Retinal pigment epithelial cell (primary cell): Measurements from ENCODE around the gene CPAMD8.

Experiments used
- DNase-seq: peaks from one replicate; pipeline ENCODE4 v3.0.0-alpha.2; 2010; ENCODE audit warnings: low read depth
- H3K4me3 ChIP-seq: 2 replicates; pipeline ENCODE4 v1.5.1; 2011; ENCODE audit warnings: mild to moderate bottlenecking, low read length, control low read depth, moderate library complexity
- TF ChIP-seq, protein P1 (sequence below): conservative IDR thresholded peaks from 2 replicates; pipeline ENCODE4 v1.5.1; 2011; ENCODE audit warnings: low read depth, low read length, control low read depth, inconsistent platforms

Gene CPAMD8

DNA sequence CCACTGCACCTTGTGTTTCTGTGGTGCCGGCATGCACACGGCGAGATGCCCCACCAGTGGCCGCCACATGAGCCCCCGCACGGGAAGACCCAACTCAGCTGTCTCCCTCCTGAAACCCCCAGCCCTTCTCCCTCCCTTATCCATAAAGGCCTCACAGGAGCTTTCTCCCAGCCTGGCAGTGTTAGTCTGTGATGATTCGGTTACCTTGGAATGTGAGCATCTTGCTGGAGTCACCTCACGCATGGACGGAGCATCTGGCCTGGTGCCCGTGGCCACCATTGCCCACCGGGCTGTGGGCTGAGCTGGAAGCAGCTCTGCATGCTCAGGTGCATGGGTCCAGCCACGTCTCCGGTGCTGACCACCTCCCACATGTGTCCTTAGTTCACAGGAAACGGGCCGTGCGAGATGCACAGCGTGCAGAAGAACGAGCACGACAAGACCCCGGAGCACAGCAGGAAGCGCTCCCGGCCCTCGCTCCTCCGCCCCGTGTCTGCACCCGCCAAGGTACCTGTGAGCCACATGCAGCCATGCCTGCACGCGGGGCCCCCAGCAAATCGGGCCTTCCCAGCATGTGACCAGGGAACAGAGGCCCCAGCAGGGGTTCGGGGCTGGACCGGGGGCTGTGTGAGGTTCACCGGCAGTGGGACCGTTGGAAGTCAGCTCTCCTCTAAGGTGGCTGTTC, 175.4 kb downstream of the CPAMD8 start:
- TF ChIP-seq, protein P1, sequence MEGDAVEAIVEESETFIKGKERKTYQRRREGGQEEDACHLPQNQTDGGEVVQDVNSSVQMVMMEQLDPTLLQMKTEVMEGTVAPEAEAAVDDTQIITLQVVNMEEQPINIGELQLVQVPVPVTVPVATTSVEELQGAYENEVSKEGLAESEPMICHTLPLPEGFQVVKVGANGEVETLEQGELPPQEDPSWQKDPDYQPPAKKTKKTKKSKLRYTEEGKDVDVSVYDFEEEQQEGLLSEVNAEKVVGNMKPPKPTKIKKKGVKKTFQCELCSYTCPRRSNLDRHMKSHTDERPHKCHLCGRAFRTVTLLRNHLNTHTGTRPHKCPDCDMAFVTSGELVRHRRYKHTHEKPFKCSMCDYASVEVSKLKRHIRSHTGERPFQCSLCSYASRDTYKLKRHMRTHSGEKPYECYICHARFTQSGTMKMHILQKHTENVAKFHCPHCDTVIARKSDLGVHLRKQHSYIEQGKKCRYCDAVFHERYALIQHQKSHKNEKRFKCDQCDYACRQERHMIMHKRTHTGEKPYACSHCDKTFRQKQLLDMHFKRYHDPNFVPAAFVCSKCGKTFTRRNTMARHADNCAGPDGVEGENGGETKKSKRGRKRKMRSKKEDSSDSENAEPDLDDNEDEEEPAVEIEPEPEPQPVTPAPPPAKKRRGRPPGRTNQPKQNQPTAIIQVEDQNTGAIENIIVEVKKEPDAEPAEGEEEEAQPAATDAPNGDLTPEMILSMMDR = no peak
- no peak for DNase-seq
- no peak overlapping the region for H3K4me3 ChIP-seq

DNA sequence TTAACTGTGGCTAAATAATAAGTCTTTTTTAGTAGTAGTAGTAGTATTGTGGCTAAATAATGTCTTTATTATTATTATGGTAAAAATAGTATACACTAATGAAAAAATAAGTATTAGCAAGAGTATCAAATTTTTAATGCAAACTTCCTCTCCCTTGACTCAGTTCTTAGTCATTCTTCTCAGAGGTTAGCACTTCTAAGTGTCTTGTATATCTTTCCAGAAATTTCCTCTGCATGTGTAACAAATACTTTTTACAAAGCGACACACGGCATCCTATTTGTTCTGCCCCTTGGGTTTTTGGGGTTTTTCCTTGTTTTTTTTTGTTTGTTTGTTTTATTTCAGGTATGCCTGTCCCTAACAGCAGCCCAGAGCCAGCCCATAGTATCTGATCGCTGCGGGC, 176.5 kb downstream of the CPAMD8 start:
- H3K4me3 ChIP-seq = no peak overlapping the region
- TF ChIP-seq, protein P1 = no peak
- DNase-seq = no peak

DNA sequence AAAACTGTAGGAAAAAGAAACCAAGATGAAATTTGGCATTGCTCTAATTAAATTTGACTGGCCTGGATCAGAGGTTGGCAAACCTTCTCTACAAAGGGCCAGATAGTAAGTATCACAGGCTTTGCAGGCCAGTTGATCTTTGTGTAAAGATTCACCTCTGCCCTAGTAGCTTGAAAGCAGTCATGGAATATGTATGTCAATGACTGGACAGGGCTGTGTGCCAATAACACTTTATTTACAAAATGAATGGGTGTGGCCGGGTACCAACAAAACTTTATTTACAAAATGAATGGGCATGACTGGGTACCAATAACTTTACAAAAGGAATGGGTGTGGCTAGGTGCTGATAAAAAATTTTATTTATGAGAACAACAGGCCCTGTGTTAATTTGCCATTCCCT, 177.4 kb downstream of the CPAMD8 start:
- TF ChIP-seq, protein P1 = no peak
- no peak overlapping the region for H3K4me3 ChIP-seq
- DNase-seq = no peak

DNA sequence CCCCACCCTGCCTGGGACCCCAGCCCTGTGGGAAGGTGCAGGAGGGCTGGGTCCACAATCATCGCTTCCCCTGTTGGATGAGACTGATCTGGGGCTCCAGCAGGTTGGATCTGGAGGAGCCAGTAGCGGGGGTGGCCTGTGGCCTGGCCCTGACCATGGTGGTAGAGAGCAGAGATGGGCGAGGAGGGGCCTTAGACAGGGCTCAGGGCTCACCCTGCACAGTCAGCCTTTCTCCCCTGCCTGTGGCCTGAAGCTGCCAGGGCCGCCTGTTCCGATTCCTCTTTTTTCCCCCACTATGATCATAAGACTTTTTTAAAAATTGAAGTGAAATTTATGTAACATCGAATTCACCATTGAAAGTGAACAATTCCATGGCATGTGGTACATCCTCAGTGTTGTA, 179.2 kb downstream of the CPAMD8 start:
- H3K4me3 ChIP-seq = no peak overlapping the region
- no peak for DNase-seq
- TF ChIP-seq, protein P1 = no peak

DNA sequence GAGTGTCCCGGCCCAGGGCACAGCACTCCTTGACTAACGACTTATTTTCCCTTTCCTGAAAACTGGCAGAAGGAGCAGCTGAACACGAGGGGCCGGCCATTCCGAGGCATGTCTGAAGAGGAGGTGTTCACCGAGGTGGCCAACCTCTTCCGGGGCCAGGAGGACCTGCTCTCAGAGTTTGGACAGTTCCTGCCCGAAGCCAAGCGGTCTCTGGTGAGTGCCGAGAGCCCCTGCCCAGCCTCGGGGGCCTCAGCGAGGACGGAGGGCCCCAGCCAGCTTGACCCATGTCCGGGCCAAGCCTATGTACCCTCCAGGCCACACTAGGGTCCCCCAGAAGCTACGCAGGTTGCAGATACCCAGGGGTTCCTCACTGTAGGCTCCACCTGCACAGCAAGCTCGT, 179.7 kb downstream of the CPAMD8 start:
- TF ChIP-seq, protein P1 = no peak
- no peak overlapping the region for H3K4me3 ChIP-seq
- no peak for DNase-seq
